HG03460 (cell line): ENCODE results near the gene DRC7.
"Not testable (repeated sequence)": the region's sequence is repeated elsewhere in the genome, so short reads cannot be mapped to it uniquely, and the experiment has no call there.

Source experiments
- ATAC-seq: cut with Tn5 transposase; IDR thresholded peaks from one replicate; pipeline ENCODE4 v1.9.1; 2021; ENCODE audit not compliant: unreplicated experiment

The DRC7 gene

GRCh38 chr16:57760357-57761160 lies 66.0 kb downstream of the DRC7 start:
- no peak for ATAC-seq

GRCh38 chr16:57761301-57761700 lies 66.7 kb downstream of the DRC7 start:
- ATAC-seq, result no peak

- ATAC-seq, result no peak
Observed at GRCh38 chr16:57761957-57762356, 67.4 kb downstream of the DRC7 start.

GRCh38 chr16:57762365-57763040 lies 67.9 kb downstream of the DRC7 start:
- no peak for ATAC-seq

- ATAC-seq, result no peak
Observed at GRCh38 chr16:57763285-57764005, 68.8 kb downstream of the DRC7 start.

GRCh38 chr16:57764006-57764340 lies 69.4 kb downstream of the DRC7 start:
- no peak for ATAC-seq

GRCh38 chr16:57764341-57765159 lies 69.9 kb downstream of the DRC7 start:
- ATAC-seq, result no peak

- ATAC-seq, result no peak
Observed at GRCh38 chr16:57765160-57765728, 70.6 kb downstream of the DRC7 start.

GRCh38 chr16:57766714-57767348 lies 72.2 kb downstream of the DRC7 start:
- ATAC-seq, result no peak

GRCh38 chr16:57769541-57770145 lies 75.0 kb downstream of the DRC7 start:
- ATAC-seq, result no peak

- ATAC-seq, result no peak
Observed at GRCh38 chr16:57770361-57770760, 75.8 kb downstream of the DRC7 start.

GRCh38 chr16:57771141-57771785 lies 76.7 kb downstream of the DRC7 start:
- no peak for ATAC-seq

GRCh38 chr16:57773019-57773418 lies 78.4 kb downstream of the DRC7 start:
- ATAC-seq, result no peak

GRCh38 chr16:57773655-57774295 lies 79.2 kb downstream of the DRC7 start:
- no peak for ATAC-seq

GRCh38 chr16:57774705-57775285 lies 80.2 kb downstream of the DRC7 start:
- ATAC-seq, result no peak

GRCh38 chr16:57775661-57776469 lies 81.3 kb downstream of the DRC7 start:
- ATAC-seq, result no peak

GRCh38 chr16:57778658-57779057 lies 84.1 kb downstream of the DRC7 start:
- no peak for ATAC-seq

GRCh38 chr16:57779836-57780235 lies 85.2 kb downstream of the DRC7 start:
- ATAC-seq, result not testable (repeated sequence)
